K562 (cell line): ENCODE results near the gene DARS2. TPM values are rescaled to one million over a fixed set of nuclear protein-coding genes. Genes with fewer than 3 reads are reported as not detected.

Experiments
- BMI1 ChIP-seq: fragments of 150-350 bp; IDR thresholded peaks from 2 replicates; pipeline ENCODE4 v1.6.1; 2014; ENCODE audit warnings: low read length
- CBX3 ChIP-seq, 2 experiments: IDR thresholded peaks; 1 replicate in 1 of 2; 2 replicates in 1 of 2; pipeline ENCODE4 v1.6.1; 2012; ENCODE audit warnings: inconsistent platforms in 2 of 2, low read length in 2 of 2, borderline replicate concordance in 1 of 2, control low read depth in 1 of 2
- E2F1 ChIP-seq: sonication (generic); formaldehyde crosslinking; IDR thresholded peaks from 2 replicates; pipeline ENCODE4 v1.8.1; 2023; ENCODE audit warnings: mild to moderate bottlenecking, missing genetic modification reagents, moderate library complexity
- E2F8 ChIP-seq: fragments of 450-650 bp; IDR thresholded peaks from 2 replicates; pipeline ENCODE4 v1.7.1; 2018; ENCODE audit warnings: mild to moderate bottlenecking, low read depth; ENCODE audit not compliant: partially characterized antibody
- FOSL1 ChIP-seq: fragments of 200-800 bp; sonication (Bioruptor generic); conservative IDR thresholded peaks from 2 replicates; pipeline ENCODE4 v1.6.1; 2016; ENCODE audit warnings: missing genetic modification characterization, missing compliant biosample characterization
- HMG20B ChIP-seq: fragments of 250-450 bp; sonication (Bioruptor Pico); IDR thresholded peaks from 2 replicates; pipeline ENCODE4 v1.5.0; 2021; ENCODE audit warnings: mild to moderate bottlenecking
- ID3 ChIP-seq, 2 experiments: fragments of 250-450 bp in 1 of 2; fragments of 450-650 bp in 1 of 2; sonication (Bioruptor Pico) in 1 of 2; IDR thresholded peaks; 2 replicates each; pipeline versions ENCODE4 v1.6.1 to v1.8.0; 2016 to 2021; ENCODE audit warnings: mild to moderate bottlenecking in 2 of 2, moderate library complexity in 2 of 2, missing compliant biosample characterization in 1 of 2, missing genetic modification characterization in 1 of 2
- LARP7 ChIP-seq: fragments of 450-650 bp; IDR thresholded peaks from 2 replicates; pipeline ENCODE4 v1.6.1; 2016
- NCOA1 ChIP-seq: fragments of 450-650 bp; IDR thresholded peaks from 2 replicates; pipeline ENCODE4 v1.6.1; 2016; ENCODE audit warnings: low read depth
- NFE2L1 ChIP-seq: fragments of 450-650 bp; IDR thresholded peaks from 2 replicates; pipeline ENCODE4 v1.6.1; 2016; ENCODE audit warnings: missing genetic modification characterization, low read depth, mild to moderate bottlenecking, missing compliant biosample characterization, moderate library complexity, borderline replicate concordance
- NR1H2 ChIP-seq: sonication (generic); formaldehyde crosslinking; IDR thresholded peaks from 2 replicates; pipeline ENCODE4 v1.4.0; 2020; ENCODE audit warnings: mild to moderate bottlenecking, missing genetic modification reagents
- PCBP2 ChIP-seq: fragments of 200-400 bp; formaldehyde crosslinking; IDR thresholded peaks from 2 replicates; pipeline ENCODE4 v1.6.1; 2018; ENCODE audit warnings: low read length, low read depth, mild to moderate bottlenecking, moderate library complexity; ENCODE audit not compliant: poor library complexity, severe bottlenecking
- PHB2 ChIP-seq: fragments of 450-650 bp; IDR thresholded peaks from 2 replicates; pipeline ENCODE4 v1.6.1; 2017; ENCODE audit warnings: low read depth
- RBM17 ChIP-seq: fragments of 200-400 bp; formaldehyde crosslinking; IDR thresholded peaks from 2 replicates; pipeline ENCODE4 v1.6.1; 2017; ENCODE audit warnings: low read depth, mild to moderate bottlenecking, low read length, borderline replicate concordance
- WHSC1 ChIP-seq: IDR thresholded peaks from one replicate; pipeline ENCODE4 v1.6.1; 2012; ENCODE audit warnings: low read length, control low read depth, inconsistent platforms
- ZBTB43 ChIP-seq: sonication (generic); formaldehyde crosslinking; IDR thresholded peaks from 2 replicates; pipeline ENCODE4 v1.8.0; 2023; ENCODE audit warnings: mild to moderate bottlenecking, missing genetic modification reagents
- ZNF224 ChIP-seq: sonication (generic); formaldehyde crosslinking; IDR thresholded peaks from 2 replicates; pipeline ENCODE4 v1.8.0; 2022; ENCODE audit warnings: mild to moderate bottlenecking, missing genetic modification reagents
- ZNF277 ChIP-seq: fragments of 250-450 bp; sonication (Bioruptor Pico); IDR thresholded peaks from 2 replicates; pipeline ENCODE4 v1.8.0; 2022; ENCODE audit warnings: inconsistent platforms, mild to moderate bottlenecking, moderate library complexity, borderline replicate concordance
- ZNF511 ChIP-seq: sonication (generic); formaldehyde crosslinking; IDR thresholded peaks from 2 replicates; pipeline ENCODE4 v1.8.0; 2022; ENCODE audit warnings: mild to moderate bottlenecking, missing genetic modification reagents
- ZNF717 ChIP-seq: fragments of 250-450 bp; sonication (Bioruptor Pico); IDR thresholded peaks from 2 replicates; pipeline ENCODE4 v1.5.0; 2021
- polyA plus RNA-seq, 8 experiments: library from polyadenylated mRNA; depleted of rRNA in 4 of 8; stranded (reverse) in 5 of 8; unstranded in 3 of 8; fragments of >200 nt; fragmentation: Nextera tagmentation in 2 of 8; fragmentation: Illumina TruSeq in 1 of 8; extraction: Ambion mirVana in 2 of 8; extraction: Trizol in 1 of 8; gene quantifications; 2 replicates each; pipeline versions ENCODE4 v1.2.1 to v1.2.3, GENCODE V29; 2011 to 2014; ENCODE audit warnings: inconsistent platforms in 1 of 8, missing spikeins in 1 of 8
- total RNA-seq, 7 experiments: library from RNA; depleted of rRNA in 6 of 7; stranded (reverse); fragments of >200 nt in 6 of 7; fragmentation: Illumina TruSeq in 2 of 7; extraction: Trizol in 2 of 7; gene quantifications; 2 replicates each; pipeline versions ENCODE4 v1.2.1 to v1.2.3, GENCODE V29; 2011 to 2021; ENCODE audit warnings: low replicate concordance in 1 of 7

The DARS2 gene
- total and polyA plus RNA-seq, 9 of the 15 experiments (the other 6 are each of a cell fraction or from before 2014, with no cell fraction given) = 36.4 to 96.7 (median 68.6) TPM

GRCh38 chr1:173870252-173871075 is 46.0 kb downstream of the DARS2 start (continued):
- TF ChIP-seq NFE2L1 (tag) (no peak), HMG20B (CRISPR knock-in tag) (no peak), PCBP2 (no peak), WHSC1 (no peak), ZNF511 (no peak), FOSL1 (no peak), BMI1 (no peak), NCOA1 (no peak), NR1H2 (CRISPR knock-in tag) (no peak), E2F8 (no peak), PHB2 (no peak), ZNF717 (no peak), ZNF224 (no peak), ZBTB43 (CRISPR knock-in tag) (no peak), E2F1 (no peak), RBM17 (no peak), ZNF277 (no peak), LARP7 (no peak), ID3 (CRISPR knock-in tag; IDR thresholded peaks at IDR 0.05) (no peak), ID3 (tag; IDR thresholded peaks at IDR 0.05) (no peak), CBX3 (IDR thresholded peaks at IDR 0.05; ENCODE audit: borderline replicate concordance in 1 of 2, low read length in 2 of 2) (peak in 1 of 2 experiments; percentile 29; a peak in 1 of 3 replicates)
